ENCODE results near the gene HMGCS2. TPM values are rescaled to one million over a fixed set of nuclear protein-coding genes. Genes with fewer than 3 reads are reported as not detected.
A peak's percentile ranks its signal among the peaks of the same experiment; 100 is the strongest.

The HMGCS2 gene
- total and polyA plus RNA-seq, 7 experiments from 2014 or later = not detected

DNA sequence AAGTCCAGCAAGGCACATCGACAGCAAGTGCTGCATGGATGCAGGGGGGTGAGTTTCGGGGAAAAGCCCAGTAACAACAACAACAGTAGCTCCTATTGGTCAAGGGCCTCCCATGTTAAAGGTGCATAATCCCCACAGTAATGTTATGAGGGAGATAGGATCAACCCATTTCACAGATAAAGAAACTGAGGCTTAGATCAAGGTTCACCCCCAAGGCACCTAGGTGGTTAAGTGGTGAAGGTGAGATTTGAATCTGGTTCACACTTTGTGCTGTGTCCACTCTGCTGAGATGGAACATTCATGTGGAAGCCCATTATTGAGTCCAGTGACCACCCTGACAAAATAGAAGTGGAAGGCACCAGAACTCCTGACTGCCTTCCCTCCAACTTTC is 32.1 kb downstream of the HMGCS2 start:
- no peaks in the 10 kb centered on the region for H3K27me3 ChIP-seq (ENCODE audit: control insufficient read depth in 2 of 2, insufficient read depth in 2 of 2, low read length in 2 of 2)
- ChIA-PET POLR2A (no interaction called here), CTCF (no interaction called here)
- peaks cover 0 to 2% (median 0%) of the 10 kb centered on the region in 7 donors for H3K4me1 Mint-ChIP-seq
- intact Hi-C loops (cut with micrococcal nuclease) = no loop called here
- H3K27ac Mint-ChIP-seq = peak overlapping the region in 2 of 9 donors; percentile 30 to 51
- H3K9me3 Mint-ChIP-seq = no peaks in the 10 kb centered on the region
- no peak overlapping the region for H3K4me3 ChIP-seq (ENCODE audit: low read length)
- no peak for ATAC-seq
- H3K4me1 ChIP-seq (ENCODE audit: control insufficient read depth in 2 of 2, insufficient read depth in 2 of 2, low read length in 2 of 2) = no peaks in the 10 kb centered on the region
- peaks cover 0 to 17% (median 0%) of the 10 kb centered on the region in 3 experiments for H3K36me3 ChIP-seq (ENCODE audit: control insufficient read depth in 2 of 3, insufficient read depth in 3 of 3, low read length in 3 of 3)
- H3K27me3 Mint-ChIP-seq = no peaks in the 10 kb centered on the region
- no peak for DNase-seq
- peaks cover 0 to 15% (median 9%) of the 10 kb centered on the region in 5 donors for H3K36me3 Mint-ChIP-seq
- H3K4me3 Mint-ChIP-seq = no peak overlapping the region
- H3K27ac ChIP-seq (ENCODE audit: low read depth, low read length) = no peak overlapping the region
- H3K9me3 ChIP-seq (ENCODE audit: control insufficient read depth in 2 of 3, low read length in 3 of 3) = no peaks in the 10 kb centered on the region

DNA sequence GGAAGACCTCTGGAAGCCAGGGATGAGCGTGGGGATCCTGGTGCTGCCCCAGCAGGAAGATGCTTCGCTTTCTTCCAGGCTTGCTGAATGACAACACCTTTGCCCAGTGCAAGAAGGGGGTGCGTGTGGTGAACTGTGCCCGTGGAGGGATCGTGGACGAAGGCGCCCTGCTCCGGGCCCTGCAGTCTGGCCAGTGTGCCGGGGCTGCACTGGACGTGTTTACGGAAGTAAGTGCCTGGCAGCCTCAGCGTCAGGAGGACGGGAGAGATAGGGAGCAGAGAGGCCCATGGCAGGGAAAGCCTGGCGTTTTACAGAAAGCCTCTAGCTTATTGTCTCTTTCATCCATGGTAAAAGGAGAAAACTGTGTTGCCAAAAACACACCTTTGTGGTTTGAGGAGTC is 33.5 kb downstream of the HMGCS2 start:
- H3K27me3 ChIP-seq (ENCODE audit: control insufficient read depth in 2 of 2, insufficient read depth in 2 of 2, low read length in 2 of 2) = no peaks in the 10 kb centered on the region
- Mint-ChIP-seq H3K4me3 (no peak overlapping the region), H3K27me3 (no peaks in the 10 kb centered on the region), H3K27ac (peak overlapping the region in 1 of 9 donors; percentile 11), H3K36me3 (peaks cover 0 to 15% (median 10%) of the 10 kb centered on the region in 5 donors), H3K4me1 (peaks cover 0 to 2% (median 0%) of the 10 kb centered on the region in 7 donors), H3K9me3 (no peaks in the 10 kb centered on the region)
- intact Hi-C loops (cut with micrococcal nuclease) = no loop called here
- CTCF ChIA-PET = no interaction called here
- H3K9me3 ChIP-seq (ENCODE audit: control insufficient read depth in 2 of 3, low read length in 3 of 3) = no peaks in the 10 kb centered on the region
- H3K27ac ChIP-seq (ENCODE audit: low read depth, low read length) = no peak overlapping the region
- ATAC-seq (no peak), DNase-seq (no peak)
- POLR2A ChIA-PET = no interaction called here
- H3K36me3 ChIP-seq (ENCODE audit: control insufficient read depth in 2 of 3, insufficient read depth in 3 of 3, low read length in 3 of 3) = peaks cover 0 to 17% (median 0%) of the 10 kb centered on the region in 3 experiments
- no peaks in the 10 kb centered on the region for H3K4me1 ChIP-seq (ENCODE audit: control insufficient read depth in 2 of 2, insufficient read depth in 2 of 2, low read length in 2 of 2)
- no peak overlapping the region for H3K4me3 ChIP-seq (ENCODE audit: low read length)

DNA sequence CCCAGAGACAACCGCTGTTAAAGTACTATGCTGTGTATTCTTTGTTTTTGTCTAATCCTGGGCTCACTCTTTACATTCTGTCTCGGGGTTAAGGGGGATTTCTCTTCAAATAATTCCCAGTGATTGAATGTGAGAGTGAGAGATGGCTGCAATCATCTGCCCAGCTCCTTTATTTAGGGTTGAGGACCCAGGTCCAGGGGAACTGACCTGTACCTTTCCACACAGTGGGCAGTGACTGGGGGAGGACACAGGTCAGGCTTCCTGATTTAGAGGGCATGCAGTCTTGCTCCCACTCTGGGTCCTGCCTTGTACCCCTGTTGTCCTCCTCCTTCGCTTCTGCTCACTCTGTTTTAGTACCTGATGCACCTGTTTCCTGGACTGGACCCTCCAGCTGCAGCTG is 35.0 kb downstream of the HMGCS2 start:
- no peak overlapping the region for H3K4me3 ChIP-seq (ENCODE audit: low read length)
- peaks cover 0 to 20% (median 13%) of the 10 kb centered on the region in 5 donors for H3K36me3 Mint-ChIP-seq
- no peak for ATAC-seq
- no peaks in the 10 kb centered on the region for H3K27me3 Mint-ChIP-seq
- no peak for DNase-seq
- intact Hi-C loops (cut with micrococcal nuclease) = no loop called here
- peaks cover 0 to 2% (median 0%) of the 10 kb centered on the region in 7 donors for H3K4me1 Mint-ChIP-seq
- no peaks in the 10 kb centered on the region for H3K9me3 Mint-ChIP-seq
- POLR2A ChIA-PET = interaction anchor here (0.5 kb wide), 1 partner anchor 65 kb away, joined by 3 read pairs; no protein-coding TSS in a partner anchor
- H3K4me3 Mint-ChIP-seq = no peak overlapping the region
- CTCF ChIA-PET = interaction anchor here (1.2 kb wide), 1 partner anchor 59 kb away, joined by 3 read pairs; no protein-coding TSS in a partner anchor
- H3K9me3 ChIP-seq (ENCODE audit: control insufficient read depth in 2 of 3, low read length in 3 of 3) = no peaks in the 10 kb centered on the region
- H3K4me1 ChIP-seq (ENCODE audit: control insufficient read depth in 2 of 2, insufficient read depth in 2 of 2, low read length in 2 of 2) = no peaks in the 10 kb centered on the region
- H3K27ac ChIP-seq (ENCODE audit: low read depth, low read length) = no peak overlapping the region
- H3K36me3 ChIP-seq (ENCODE audit: control insufficient read depth in 2 of 3, insufficient read depth in 3 of 3, low read length in 3 of 3) = peaks cover 0 to 17% (median 0%) of the 10 kb centered on the region in 3 experiments
- H3K27me3 ChIP-seq (ENCODE audit: control insufficient read depth in 2 of 2, insufficient read depth in 2 of 2, low read length in 2 of 2) = no peaks in the 10 kb centered on the region
- H3K27ac Mint-ChIP-seq = peak overlapping the region in 1 of 9 donors; percentile 60

DNA sequence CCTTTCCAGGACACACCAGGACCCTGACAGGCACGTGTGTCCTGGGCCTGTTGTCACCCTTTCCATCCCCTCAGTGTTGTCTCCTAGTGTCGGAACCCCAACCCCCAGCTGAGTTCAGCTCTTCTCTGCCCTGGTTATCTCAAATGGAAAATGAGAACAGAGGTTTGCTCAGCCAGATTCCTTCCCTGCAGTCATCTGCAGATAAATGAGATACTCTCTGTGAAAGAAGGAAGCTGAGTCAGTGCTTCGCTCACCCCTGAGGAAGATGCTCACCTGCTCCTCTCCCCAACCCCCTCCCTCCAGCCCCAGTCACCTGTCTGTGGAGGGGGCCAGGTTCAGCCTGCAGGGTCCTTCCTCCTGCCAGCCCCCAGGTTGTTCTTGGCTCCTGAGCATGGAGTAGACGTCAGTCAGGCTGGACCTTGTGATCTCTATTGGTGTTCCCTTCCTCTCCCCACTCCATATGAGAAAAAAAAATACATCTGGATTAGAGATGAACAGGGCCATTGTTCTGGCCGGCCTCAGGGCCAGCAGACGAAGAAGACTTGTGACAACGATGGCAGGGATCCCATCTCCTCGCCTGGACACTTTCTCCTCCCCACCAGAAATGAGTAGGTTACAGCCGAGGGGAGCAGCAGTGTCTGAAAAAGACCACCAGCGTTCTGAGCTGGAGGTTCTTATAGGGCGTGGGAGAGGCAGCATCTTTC is 36.1 kb downstream of the HMGCS2 start:
- CTCF ChIA-PET = no interaction called here

DNA sequence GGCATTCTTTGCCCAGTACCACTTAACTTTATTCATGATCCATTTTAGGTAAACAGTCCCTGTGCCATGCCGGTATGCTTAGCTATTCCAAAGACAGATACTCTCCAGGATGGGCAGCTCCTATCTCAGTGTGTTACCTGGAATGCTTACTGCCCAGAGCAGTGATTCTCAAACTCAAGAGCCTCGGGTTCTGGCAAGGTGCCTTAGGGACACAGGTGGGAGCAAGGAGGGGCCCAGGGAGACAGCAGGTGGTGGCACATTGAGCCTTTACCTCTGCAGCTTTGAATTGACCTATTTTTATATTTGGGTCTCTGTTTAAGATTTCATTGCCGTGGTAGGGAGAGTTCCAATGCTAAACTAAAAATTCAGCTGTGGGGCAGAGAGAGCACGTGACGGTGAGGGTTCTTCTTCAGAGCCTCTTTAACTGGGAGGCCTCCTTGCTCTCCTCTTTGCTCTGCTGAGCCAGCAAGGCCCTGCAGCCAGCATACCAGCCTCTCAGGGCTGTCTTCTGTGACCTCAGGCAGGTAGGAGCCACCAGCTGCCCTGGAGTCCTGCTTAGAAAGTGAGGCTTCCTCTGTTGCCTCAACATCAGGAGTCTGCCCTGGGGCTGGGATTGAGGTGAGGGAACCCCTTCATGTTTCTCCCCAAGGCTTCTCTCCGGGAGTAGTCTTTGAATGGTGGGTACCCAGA is 36.8 kb downstream of the HMGCS2 start:
- Mint-ChIP-seq H3K36me3 (peaks cover 0 to 20% (median 11%) of the 10 kb centered on the region in 5 donors), H3K27ac (no peak overlapping the region), H3K4me1 (no peaks in the 10 kb centered on the region), H3K4me3 (no peak overlapping the region), H3K27me3 (no peaks in the 10 kb centered on the region), H3K9me3 (peaks cover 0 to 1% (median 0%) of the 10 kb centered on the region in 11 donors)
- Histone ChIP-seq H3K36me3 (ENCODE audit: control insufficient read depth in 2 of 3, insufficient read depth in 3 of 3, low read length in 3 of 3) (peaks cover 0 to 17% (median 0%) of the 10 kb centered on the region in 3 experiments), H3K4me1 (ENCODE audit: control insufficient read depth in 2 of 2, insufficient read depth in 2 of 2, low read length in 2 of 2) (no peaks in the 10 kb centered on the region), H3K27ac (ENCODE audit: low read depth, low read length) (no peak overlapping the region), H3K27me3 (ENCODE audit: control insufficient read depth in 2 of 2, insufficient read depth in 2 of 2, low read length in 2 of 2) (no peaks in the 10 kb centered on the region), H3K4me3 (ENCODE audit: low read length) (no peak overlapping the region), H3K9me3 (ENCODE audit: control insufficient read depth in 2 of 3, low read length in 3 of 3) (no peaks in the 10 kb centered on the region)
- ChIA-PET CTCF (no interaction called here), POLR2A (no interaction called here)
- ATAC-seq (no peak), DNase-seq (no peak)
- intact Hi-C loops (cut with micrococcal nuclease) = no loop called here

More for the DNA sequence above, 36.1 kb downstream of the HMGCS2 start:
- Histone ChIP-seq H3K27ac (ENCODE audit: low read depth, low read length) (no peak overlapping the region), H3K4me1 (ENCODE audit: control insufficient read depth in 2 of 2, insufficient read depth in 2 of 2, low read length in 2 of 2) (no peaks in the 10 kb centered on the region), H3K9me3 (ENCODE audit: control insufficient read depth in 2 of 3, low read length in 3 of 3) (no peaks in the 10 kb centered on the region), H3K4me3 (ENCODE audit: low read length) (no peak overlapping the region), H3K36me3 (ENCODE audit: control insufficient read depth in 2 of 3, insufficient read depth in 3 of 3, low read length in 3 of 3) (peaks cover 0 to 17% (median 0%) of the 10 kb centered on the region in 3 experiments), H3K27me3 (ENCODE audit: control insufficient read depth in 2 of 2, insufficient read depth in 2 of 2, low read length in 2 of 2) (no peaks in the 10 kb centered on the region)
- H3K4me1 Mint-ChIP-seq = peaks cover 0 to 2% (median 0%) of the 10 kb centered on the region in 7 donors
- ATAC-seq (no peak), DNase-seq (no peak)
- POLR2A ChIA-PET = no interaction called here
- no peaks in the 10 kb centered on the region for H3K9me3 Mint-ChIP-seq
- no peaks in the 10 kb centered on the region for H3K27me3 Mint-ChIP-seq
- intact Hi-C loops (cut with micrococcal nuclease) = no loop called here
- no peak overlapping the region for H3K4me3 Mint-ChIP-seq
- H3K27ac Mint-ChIP-seq = peak overlapping the region in 1 of 9 donors; percentile 40
- H3K36me3 Mint-ChIP-seq = peaks cover 0 to 18% (median 10%) of the 10 kb centered on the region in 5 donors

DNA sequence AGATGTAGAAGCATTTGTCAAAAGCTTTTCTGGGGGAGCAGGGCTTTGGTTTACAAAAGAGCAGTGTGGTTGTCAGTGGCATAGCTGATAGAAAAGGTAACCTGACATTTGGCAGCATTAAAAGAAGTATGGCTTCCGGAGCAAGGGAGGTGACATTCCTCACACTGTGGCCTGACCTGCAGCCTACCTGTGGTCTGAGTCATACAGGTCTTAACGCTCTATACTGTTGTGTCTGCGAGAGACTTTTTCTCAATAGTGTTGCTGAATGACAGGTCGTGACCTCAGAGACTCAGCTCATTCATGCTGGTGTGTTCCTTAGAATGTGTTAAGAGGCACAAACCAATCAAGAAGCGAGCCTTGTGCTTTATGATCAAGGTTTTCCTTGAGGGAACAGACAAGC is 37.6 kb downstream of the HMGCS2 start:
- peaks cover 0 to 1% (median 0%) of the 10 kb centered on the region in 11 donors for H3K9me3 Mint-ChIP-seq
- POLR2A ChIA-PET = no interaction called here
- H3K27me3 Mint-ChIP-seq = no peaks in the 10 kb centered on the region
- Histone ChIP-seq H3K36me3 (ENCODE audit: control insufficient read depth in 2 of 3, insufficient read depth in 3 of 3, low read length in 3 of 3) (peaks cover 0 to 17% (median 0%) of the 10 kb centered on the region in 3 experiments), H3K4me1 (ENCODE audit: control insufficient read depth in 2 of 2, insufficient read depth in 2 of 2, low read length in 2 of 2) (no peaks in the 10 kb centered on the region), H3K27me3 (ENCODE audit: control insufficient read depth in 2 of 2, insufficient read depth in 2 of 2, low read length in 2 of 2) (no peaks in the 10 kb centered on the region), H3K27ac (ENCODE audit: low read depth, low read length) (no peak overlapping the region), H3K4me3 (ENCODE audit: low read length) (no peak overlapping the region), H3K9me3 (ENCODE audit: control insufficient read depth in 2 of 3, low read length in 3 of 3) (no peaks in the 10 kb centered on the region)
- CTCF ChIA-PET = interaction anchor here (1.2 kb wide), 1 partner anchor 12 kb away, joined by 3 read pairs; no protein-coding TSS in a partner anchor
- no peak for DNase-seq
- H3K4me1 Mint-ChIP-seq = peaks cover 0 to 1% (median 0%) of the 10 kb centered on the region in 7 donors
- H3K4me3 Mint-ChIP-seq = no peak overlapping the region
- ATAC-seq = no peak
- intact Hi-C loops (cut with micrococcal nuclease) = no loop called here
- H3K36me3 Mint-ChIP-seq = peaks cover 0 to 18% (median 11%) of the 10 kb centered on the region in 5 donors
- H3K27ac Mint-ChIP-seq = no peak overlapping the region

Data from naive thymus-derived CD4-positive, alpha-beta T cell (primary cell).